Stimulated activated CD8-positive, alpha-beta memory T cell treated with anti-CD3 and anti-CD28 coated beads, Interleukin-7, amount 100 ng/mL, for 48 hours (primary cell): ENCODE results near the gene PRKX.
"Not testable (repeated sequence)": the region's sequence is repeated elsewhere in the genome, so short reads cannot be mapped to it uniquely, and the experiment has no call there.

Experiments used
- DNase-seq, 2 donors: peaks; one replicate each; pipeline ENCODE4 v3.0.0-alpha.2; 2020; ENCODE audit warnings: low read depth in 1 of 2; ENCODE audit errors: extremely low read depth in 1 of 2

The PRKX gene

GRCh38 chrX:3712051-3712869 lies 1.2 kb downstream of the PRKX start:
- no peak for DNase-seq

GRCh38 chrX:3711331-3711917 lies 2.0 kb downstream of the PRKX start:
- DNase-seq = no peak

- not testable (repeated sequence) for DNase-seq
Measured at GRCh38 chrX:3707673-3708274, 5.7 kb downstream of the PRKX start.

GRCh38 chrX:3706481-3706880 lies 7.0 kb downstream of the PRKX start:
- DNase-seq = no peak

- not testable (repeated sequence) for DNase-seq
Measured at GRCh38 chrX:3703251-3703650, 10.2 kb downstream of the PRKX start.

GRCh38 chrX:3702095-3702494 lies 11.4 kb downstream of the PRKX start:
- not testable (repeated sequence) for DNase-seq

- not testable (repeated sequence) for DNase-seq
Measured at GRCh38 chrX:3701445-3701928, 12.0 kb downstream of the PRKX start.

- no peak for DNase-seq
Measured at GRCh38 chrX:3699821-3700381, 13.5 kb downstream of the PRKX start.

GRCh38 chrX:3697701-3698279 lies 15.7 kb downstream of the PRKX start:
- DNase-seq = no peak

- DNase-seq = no peak
Measured at GRCh38 chrX:3697220-3697684, 16.2 kb downstream of the PRKX start.

GRCh38 chrX:3695536-3695935 lies 17.9 kb downstream of the PRKX start:
- no peak for DNase-seq

GRCh38 chrX:3690140-3690539 lies 23.3 kb downstream of the PRKX start:
- DNase-seq = no peak

- not testable (repeated sequence) for DNase-seq
Measured at GRCh38 chrX:3683236-3683635, 30.2 kb downstream of the PRKX start.

GRCh38 chrX:3680459-3680858 lies 33.0 kb downstream of the PRKX start:
- no peak for DNase-seq

GRCh38 chrX:3679669-3680068 lies 33.8 kb downstream of the PRKX start:
- no peak for DNase-seq

- no peak for DNase-seq
Measured at GRCh38 chrX:3678328-3678727, 35.1 kb downstream of the PRKX start.

- DNase-seq = no peak
Measured at GRCh38 chrX:3674881-3675280, 38.6 kb downstream of the PRKX start.

GRCh38 chrX:3669841-3670475 lies 43.5 kb downstream of the PRKX start:
- DNase-seq = no peak

- DNase-seq = no peak
Measured at GRCh38 chrX:3666975-3667374, 46.5 kb downstream of the PRKX start.

GRCh38 chrX:3664921-3665320 lies 48.5 kb downstream of the PRKX start:
- no peak for DNase-seq
